ENCODE results near the gene OTOA.

DNA sequence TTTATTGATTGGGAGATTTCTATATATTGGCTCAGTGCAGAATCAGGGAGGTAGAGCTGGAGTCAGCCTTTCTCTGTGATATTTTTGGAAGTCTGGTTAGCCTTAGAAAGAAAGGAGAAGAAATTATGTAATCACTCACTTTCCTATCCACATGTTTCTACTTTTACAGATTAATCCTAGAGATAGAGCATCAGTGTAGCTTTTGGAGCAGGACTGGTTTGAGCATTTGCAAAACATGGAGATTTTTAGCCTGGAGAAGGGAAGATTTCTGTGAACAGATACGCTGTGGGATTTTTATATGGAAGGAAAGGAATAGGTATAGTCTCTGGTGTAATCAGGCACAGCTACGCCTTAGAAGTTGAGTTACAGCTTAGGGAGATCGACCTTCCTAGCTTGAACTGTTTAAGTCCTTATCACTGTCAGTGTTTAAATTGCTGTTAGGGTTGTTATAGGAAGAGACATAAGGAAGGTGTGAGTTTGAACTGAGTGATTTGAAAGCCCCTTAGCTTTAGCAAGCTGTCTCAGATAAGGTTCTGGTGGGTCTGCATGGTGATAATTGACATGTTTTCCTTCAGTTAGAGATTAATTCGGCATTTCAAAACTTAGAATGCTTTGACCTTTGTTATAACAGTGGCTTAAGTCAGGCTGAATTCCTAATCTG is 43.9 kb upstream of the OTOA start:
- no peak for TF ChIP-seq EZH2 (IDR thresholded peaks at IDR 0.05; ENCODE audit: borderline replicate concordance, low read depth, low read length, severe bottlenecking)
- TF ChIP-seq, protein P1, sequence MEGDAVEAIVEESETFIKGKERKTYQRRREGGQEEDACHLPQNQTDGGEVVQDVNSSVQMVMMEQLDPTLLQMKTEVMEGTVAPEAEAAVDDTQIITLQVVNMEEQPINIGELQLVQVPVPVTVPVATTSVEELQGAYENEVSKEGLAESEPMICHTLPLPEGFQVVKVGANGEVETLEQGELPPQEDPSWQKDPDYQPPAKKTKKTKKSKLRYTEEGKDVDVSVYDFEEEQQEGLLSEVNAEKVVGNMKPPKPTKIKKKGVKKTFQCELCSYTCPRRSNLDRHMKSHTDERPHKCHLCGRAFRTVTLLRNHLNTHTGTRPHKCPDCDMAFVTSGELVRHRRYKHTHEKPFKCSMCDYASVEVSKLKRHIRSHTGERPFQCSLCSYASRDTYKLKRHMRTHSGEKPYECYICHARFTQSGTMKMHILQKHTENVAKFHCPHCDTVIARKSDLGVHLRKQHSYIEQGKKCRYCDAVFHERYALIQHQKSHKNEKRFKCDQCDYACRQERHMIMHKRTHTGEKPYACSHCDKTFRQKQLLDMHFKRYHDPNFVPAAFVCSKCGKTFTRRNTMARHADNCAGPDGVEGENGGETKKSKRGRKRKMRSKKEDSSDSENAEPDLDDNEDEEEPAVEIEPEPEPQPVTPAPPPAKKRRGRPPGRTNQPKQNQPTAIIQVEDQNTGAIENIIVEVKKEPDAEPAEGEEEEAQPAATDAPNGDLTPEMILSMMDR (IDR thresholded peaks at IDR 0.05; ENCODE audit: borderline replicate concordance, extremely low read depth, low read length, poor library complexity, severe bottlenecking) = no peak
